Stimulated activated CD8-positive, alpha-beta memory T cell treated with anti-CD3 and anti-CD28 coated beads, Interleukin-15, amount 100 ng/mL, for 48 hours (primary cell): ENCODE results near the gene IRGQ.
"Not testable (repeated sequence)": the region's sequence is repeated elsewhere in the genome, so short reads cannot be mapped to it uniquely, and the experiment has no call there.

Experiments used
- DNase-seq, 2 donors: peaks; one replicate each; pipeline ENCODE4 v3.0.0-alpha.2; 2020; ENCODE audit warnings: low read depth in 2 of 2

The IRGQ gene

DNA sequence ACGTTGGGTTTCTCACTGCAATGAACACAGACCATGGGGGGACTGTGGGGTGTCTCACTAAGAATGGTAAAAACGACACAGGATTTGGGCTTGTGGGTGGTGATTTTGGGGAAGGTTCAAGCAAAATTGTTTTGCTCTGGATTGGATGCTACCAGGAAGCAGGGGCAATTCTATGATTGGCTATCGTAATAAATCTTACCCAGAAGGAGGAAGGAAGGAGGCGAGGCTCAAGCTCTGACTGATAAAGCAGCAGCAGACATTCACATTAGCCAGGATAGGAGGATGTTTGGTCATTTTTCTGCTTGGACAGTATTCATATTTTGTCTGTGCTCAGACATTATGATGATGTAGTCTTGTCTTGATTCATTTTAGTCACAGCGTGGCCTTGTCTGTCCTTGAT, 1.9 kb upstream of the IRGQ start:
- no peak for DNase-seq

GRCh38 chr19:43596842-43597461, 1.0 kb upstream of the IRGQ start:
- DNase-seq: no peak

GRCh38 chr19:43595605-43595998, 332 bp downstream of the IRGQ start:
- DNase-seq: no peak

DNA sequence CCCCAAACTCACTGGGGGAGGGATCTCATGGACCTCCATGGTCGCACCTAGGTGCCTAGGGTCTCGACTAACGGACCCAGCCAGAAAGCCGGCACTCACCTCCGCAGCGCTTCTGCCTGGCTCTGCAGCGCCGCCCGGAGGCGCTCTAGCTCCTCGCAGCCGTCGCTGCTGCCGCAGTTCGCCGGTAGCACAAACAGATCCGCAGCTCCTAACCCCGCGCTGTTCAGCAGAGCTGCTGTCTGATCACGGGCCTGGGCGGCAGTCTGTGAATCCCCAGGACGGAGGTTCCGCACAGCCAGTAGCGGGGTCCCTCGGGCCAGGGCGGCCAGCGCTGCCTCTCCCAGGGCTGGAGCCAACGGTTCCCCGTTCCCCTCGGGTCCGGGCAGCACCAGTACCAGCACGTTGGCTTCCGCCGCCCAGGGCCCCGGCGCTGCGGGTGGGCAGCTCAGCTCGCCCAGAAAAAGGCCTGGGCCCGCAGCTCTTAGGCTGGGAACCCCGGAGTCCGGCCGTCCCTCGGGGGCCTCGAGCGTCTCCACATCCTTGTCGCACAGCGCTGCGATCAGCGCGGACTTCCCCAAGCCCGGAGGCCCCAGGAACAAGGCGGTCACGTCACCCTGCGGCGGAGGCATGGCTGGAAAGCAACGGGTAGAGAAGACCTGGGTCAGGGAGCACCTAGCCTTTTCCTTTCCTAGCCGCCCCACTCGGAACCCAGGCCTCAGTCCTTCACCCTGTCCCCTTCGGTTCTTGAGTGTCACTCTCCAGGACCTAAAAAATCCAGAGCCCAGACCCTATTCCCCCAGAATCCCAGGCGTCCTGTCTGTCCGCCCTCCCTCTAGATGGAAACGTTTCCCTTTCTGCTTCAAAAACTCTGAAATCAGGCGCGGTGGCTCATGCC, 977 bp downstream of the IRGQ start:
- DNase-seq: peak; percentile 56 to 65

DNA sequence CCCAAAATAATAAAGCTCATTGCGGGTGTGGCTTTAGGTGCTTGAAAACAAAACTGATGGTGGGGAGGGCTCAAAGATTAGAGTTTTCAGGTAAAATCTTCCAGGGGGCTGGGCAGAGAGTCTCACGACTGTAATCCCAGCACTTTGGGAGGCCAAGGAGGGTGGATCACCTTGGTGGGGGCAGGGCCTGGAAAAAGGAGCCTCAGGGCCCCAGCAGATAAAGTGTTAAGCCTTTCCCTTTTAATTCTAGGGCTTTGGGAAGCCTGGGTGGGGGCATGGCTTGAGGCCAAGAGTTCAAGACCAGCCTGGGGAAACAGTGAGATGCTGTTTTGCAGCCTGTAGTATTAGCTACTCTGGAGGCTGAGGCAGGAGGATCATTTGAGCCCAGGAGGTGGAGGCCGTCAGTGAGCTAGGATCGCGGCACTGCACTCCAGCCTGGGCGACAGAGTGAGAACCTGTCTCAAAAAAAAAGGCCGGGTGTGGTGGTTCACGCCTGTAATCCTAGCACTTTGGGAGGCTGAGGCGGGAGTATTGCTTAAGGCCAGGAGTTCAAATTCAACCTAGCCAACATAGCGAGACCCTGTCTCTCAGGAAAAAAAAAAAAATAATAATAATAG, 1.7 kb downstream of the IRGQ start:
- no peak for DNase-seq

DNA sequence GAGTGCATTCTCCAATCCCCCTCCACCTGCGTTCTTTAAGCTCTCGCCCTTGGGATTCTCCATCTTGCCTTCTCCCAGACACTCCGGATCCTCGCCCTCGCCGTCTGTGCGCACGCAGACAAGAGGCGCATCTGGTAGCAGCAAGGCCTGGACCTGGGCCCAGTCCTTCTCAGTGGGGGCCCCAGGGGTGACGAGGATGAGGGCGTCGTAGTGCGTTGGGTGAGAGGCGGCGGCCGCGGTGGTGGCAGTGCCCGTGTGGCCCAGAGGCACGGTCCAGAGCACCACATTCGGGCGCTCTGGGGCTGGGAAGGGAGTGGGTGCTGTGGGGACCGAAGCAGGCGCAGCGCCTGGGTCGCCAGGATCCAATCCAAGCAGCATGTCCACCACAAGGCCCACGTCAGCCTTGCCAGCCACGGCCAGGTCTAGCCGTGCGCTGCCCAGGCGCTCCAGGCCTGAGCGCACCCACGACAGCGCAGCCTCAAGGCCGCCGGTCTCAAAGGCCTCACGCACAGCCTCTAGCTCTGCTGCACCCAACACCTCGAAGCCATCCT, 3.1 kb downstream of the IRGQ start:
- no peak for DNase-seq

GRCh38 chr19:43591904-43592772, 3.8 kb downstream of the IRGQ start:
- DNase-seq: no peak

DNA sequence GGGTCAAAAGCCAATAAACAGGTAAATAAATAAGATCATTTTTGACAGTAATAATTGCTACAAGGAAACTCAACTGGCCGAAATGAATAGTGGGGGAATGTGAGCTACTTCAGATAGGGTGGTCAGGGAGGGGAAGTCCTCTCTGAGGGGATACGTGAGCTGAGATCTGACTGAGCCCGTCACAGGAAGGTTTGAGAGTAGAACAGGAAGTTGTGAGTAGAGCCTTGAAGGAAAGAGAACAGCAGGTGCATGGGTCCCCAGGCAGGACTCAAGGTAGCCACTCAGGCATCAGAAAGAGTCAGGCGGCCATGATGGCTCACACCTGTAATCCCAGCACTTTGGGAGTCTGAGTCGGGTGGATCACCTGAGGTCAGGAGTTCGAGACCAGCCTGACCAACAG, 6.3 kb downstream of the IRGQ start:
- no peak for DNase-seq

GRCh38 chr19:43589277-43589676, 6.7 kb downstream of the IRGQ start:
- DNase-seq: no peak

DNA sequence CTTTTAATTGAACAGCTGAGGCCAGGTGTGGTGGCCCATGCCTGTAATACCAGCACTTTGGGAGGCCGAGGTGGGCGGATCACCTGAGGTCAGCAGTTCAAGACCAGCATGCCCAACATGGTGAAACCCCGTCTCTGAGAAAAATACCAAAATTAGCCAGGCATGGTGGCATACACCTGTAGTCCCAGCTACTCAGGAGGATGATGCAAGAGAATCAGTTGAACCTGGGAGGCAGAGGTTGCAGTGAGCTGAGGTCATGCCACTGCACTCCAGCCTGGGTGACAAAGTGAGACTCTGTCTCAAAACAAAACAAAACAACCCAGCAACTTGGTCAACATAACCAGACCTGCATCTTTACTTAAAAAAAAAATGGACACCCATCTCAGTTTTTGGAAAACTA, 8.9 kb downstream of the IRGQ start:
- not testable (repeated sequence) for DNase-seq

DNA sequence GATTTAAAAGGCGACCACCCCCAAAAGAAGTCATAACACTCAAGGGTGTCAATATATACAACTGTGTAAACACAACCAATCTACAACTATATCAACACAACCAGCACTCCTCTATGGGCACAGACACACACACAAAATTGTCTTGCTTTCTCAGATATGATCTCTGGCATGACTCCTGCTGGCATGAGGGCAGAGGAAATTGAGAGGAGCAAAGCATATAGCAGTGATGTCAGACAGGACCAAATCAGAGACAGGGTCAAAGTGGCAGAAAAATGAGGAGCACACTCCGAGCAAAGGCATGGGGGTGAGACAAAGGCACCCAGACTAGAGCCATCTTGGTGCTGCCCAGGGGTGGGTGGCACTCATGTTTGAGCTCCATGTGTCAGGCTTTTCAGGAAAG, 9.6 kb downstream of the IRGQ start:
- no peak for DNase-seq

GRCh38 chr19:43584484-43584883, 11.4 kb downstream of the IRGQ start:
- DNase-seq: no peak

DNA sequence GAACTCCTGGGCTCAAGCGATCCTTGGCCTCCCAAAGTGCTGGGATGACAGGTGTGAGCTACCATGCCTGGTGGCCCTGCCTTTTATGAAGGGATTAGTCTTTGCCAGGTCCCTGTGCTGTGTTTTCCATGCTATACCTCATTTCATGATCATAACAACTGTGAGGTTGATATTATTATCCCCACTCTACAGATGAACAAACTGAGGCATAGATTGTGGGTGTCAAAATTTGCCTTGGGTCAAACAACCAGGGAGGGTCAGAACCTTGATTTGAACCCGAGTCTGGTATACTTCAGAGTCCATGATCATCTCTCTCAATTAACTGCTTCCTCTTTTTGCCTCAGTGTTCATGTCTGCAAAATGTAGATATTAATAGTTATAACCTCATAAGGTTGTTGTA, 13.4 kb downstream of the IRGQ start:
- DNase-seq: no peak

DNA sequence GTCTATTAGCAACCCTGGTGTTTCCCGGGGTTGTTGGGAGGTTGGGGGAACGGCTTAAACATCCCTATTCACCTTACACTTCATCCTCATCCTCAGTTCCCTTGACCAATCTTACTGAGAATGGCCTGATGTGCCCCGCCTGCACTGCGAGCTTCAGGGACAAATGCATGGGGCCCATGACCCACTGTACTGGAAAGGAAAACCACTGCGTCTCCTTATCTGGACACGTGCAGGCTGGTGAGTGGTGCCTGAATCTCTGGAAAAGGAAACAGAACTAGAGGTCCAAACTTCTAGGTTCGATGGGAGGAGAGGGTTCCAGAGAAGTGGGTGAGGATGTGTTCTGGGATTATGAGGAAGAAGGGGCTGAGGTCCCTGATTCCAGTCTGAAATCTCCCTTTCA, 14.5 kb downstream of the IRGQ start:
- no peak for DNase-seq

- no peak for DNase-seq
These were observed 17.1 kb downstream of the IRGQ start for GRCh38 chr19:43578787-43579186.

DNA sequence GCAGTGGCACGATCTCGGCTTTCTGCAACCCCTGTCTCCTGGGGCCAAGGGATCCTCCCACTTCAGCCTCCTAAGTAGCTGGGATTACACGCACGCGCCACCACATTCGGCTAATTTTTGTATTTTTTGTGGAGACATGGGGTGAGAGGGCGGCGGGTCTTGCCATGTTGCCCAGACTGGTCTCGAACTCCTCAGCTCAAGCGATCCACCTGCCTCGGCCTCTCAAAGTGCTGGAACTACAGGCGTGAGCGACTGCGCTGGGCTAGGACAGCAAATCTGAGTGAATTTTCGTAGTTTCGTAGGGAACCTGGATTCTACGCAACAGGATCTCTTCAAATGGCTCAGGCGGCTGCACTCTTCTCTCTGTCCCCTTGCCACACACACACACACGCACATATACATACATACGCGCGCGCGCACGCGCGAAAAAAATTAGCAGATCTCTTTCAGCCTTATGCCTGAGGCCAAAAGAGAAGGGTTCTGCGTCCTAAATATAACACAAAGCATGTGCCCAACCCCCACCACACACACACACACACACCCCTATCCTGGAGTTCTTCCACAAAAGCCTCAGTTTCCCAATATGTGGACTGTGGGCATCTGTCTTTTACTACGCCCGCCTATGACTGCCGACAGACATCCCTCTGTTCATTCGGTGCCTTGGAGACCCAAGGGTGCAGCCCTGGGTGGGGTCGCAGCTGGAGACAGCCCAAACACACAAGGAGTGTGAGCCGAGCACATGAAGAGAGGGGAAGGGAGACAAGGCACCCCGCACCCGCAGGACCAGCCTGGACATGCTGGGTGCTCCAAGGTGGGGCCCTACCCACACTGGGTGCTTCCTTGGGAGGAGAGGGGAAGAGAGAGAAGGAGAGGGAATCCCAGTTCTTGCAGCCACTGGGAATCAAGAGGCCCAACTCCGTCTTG, 19.7 kb downstream of the IRGQ start:
- DNase-seq: no peak

- peak; percentile 95 to 96 for DNase-seq
These were observed 20.6 kb downstream of the IRGQ start, which contains the start of the genes PINLYP and XRCC1 for GRCh38 chr19:43575156-43575950. TSS of gene PINLYP (plus strand) at chr19:43575801. CDS start at chr19:43577192, 1,391 bp downstream. TSS of gene XRCC1 (minus strand) at chr19:43575527. CDS start at chr19:43575458, 69 bp downstream.

- DNase-seq: no peak
These were observed 21.3 kb downstream of the IRGQ start for GRCh38 chr19:43574424-43575155.

DNA sequence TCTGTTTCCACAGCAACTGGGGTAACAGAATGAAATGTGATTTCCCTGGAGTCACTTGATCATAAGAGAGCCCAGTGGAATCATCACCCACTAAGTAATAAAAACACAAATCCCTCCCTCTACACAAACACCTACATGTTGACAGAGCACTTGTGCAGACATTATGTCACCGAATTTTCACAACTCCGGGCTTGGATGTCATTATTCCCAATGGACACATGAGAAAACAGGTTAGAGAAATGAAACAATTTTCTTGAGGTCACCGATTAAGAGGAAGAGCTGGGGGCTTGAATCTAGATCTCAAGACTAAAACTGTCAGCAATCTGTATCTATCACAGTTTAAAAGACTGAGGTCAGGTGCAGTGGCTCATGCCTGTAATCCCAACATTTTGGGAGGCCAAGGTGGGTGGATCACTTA, 23.8 kb downstream of the IRGQ start:
- DNase-seq: no peak
